Activated effector memory CD4-positive, alpha-beta T cell treated with anti-CD3 and anti-CD28 coated beads, Interleukin-2, amount 50 U/mL, for 16 hours (primary cell): ENCODE data around the gene FOXF1.

Source experiments
- DNase-seq: peaks from one replicate; pipeline ENCODE4 v3.0.0-alpha.2; 2020

Gene FOXF1

GRCh38 chr16:86534779-86535615 lies 24.7 kb downstream of the FOXF1 start:
- no peak for DNase-seq

- DNase-seq = no peak
Measured at GRCh38 chr16:86536621-86537020, 26.3 kb downstream of the FOXF1 start.

GRCh38 chr16:86537486-86537885 lies 27.2 kb downstream of the FOXF1 start:
- no peak for DNase-seq

- DNase-seq = no peak
Measured at GRCh38 chr16:86538196-86538780, 28.0 kb downstream of the FOXF1 start.

- DNase-seq = no peak
Measured at GRCh38 chr16:86540894-86541293, 30.6 kb downstream of the FOXF1 start.

- DNase-seq = no peak
Measured at GRCh38 chr16:86541560-86541959, 31.2 kb downstream of the FOXF1 start.

- DNase-seq = no peak
Measured at GRCh38 chr16:86542756-86543750, 32.7 kb downstream of the FOXF1 start.

GRCh38 chr16:86545481-86545880 lies 35.2 kb downstream of the FOXF1 start:
- DNase-seq = no peak

GRCh38 chr16:86545954-86546637 lies 35.8 kb downstream of the FOXF1 start:
- no peak for DNase-seq

- no peak for DNase-seq
Measured at GRCh38 chr16:86546638-86547013, 36.3 kb downstream of the FOXF1 start.

- DNase-seq = no peak
Measured at GRCh38 chr16:86547286-86547685, 37.0 kb downstream of the FOXF1 start.

GRCh38 chr16:86549076-86549892 lies 39.0 kb downstream of the FOXF1 start:
- DNase-seq = no peak

- DNase-seq = no peak
Measured at GRCh38 chr16:86549893-86550190, 39.5 kb downstream of the FOXF1 start.

- no peak for DNase-seq
Measured at GRCh38 chr16:86550281-86550680, 40.0 kb downstream of the FOXF1 start.

GRCh38 chr16:86553356-86553755 lies 43.0 kb downstream of the FOXF1 start:
- no peak for DNase-seq

GRCh38 chr16:86554599-86554916 lies 44.2 kb downstream of the FOXF1 start:
- DNase-seq = no peak

GRCh38 chr16:86554917-86555703 lies 44.8 kb downstream of the FOXF1 start, which contains the start of gene MTHFSD:
Gene MTHFSD (minus strand): TSS chr16:86555235. CDS start chr16:86555184, 51 bp downstream.
- peak; percentile 99 for DNase-seq

GRCh38 chr16:86555704-86556075 lies 45.4 kb downstream of the FOXF1 start:
- DNase-seq = no peak

GRCh38 chr16:86556576-86556975 lies 46.2 kb downstream of the FOXF1 start:
- no peak for DNase-seq

- no peak for DNase-seq
Measured at GRCh38 chr16:86557587-86557986, 47.3 kb downstream of the FOXF1 start.
